Kidney epithelial cell (primary cell): Measurements from ENCODE around the gene NGEF. TPM values are rescaled to one million over a fixed set of nuclear protein-coding genes. Genes with fewer than 3 reads are reported as not detected.

Experiments used
- DNase-seq: peaks from one replicate; pipeline ENCODE4 v3.0.0-alpha.2; 2010; ENCODE audit warnings: low read depth
- H3K27me3 ChIP-seq: 2 replicates; pipeline ENCODE4 v1.6.0; 2011; ENCODE audit warnings: low read length; ENCODE audit not compliant: control insufficient read depth, insufficient read depth
- H3K36me3 ChIP-seq: 2 replicates; pipeline ENCODE4 v1.5.1; 2011; ENCODE audit warnings: low read length; ENCODE audit not compliant: control insufficient read depth, insufficient read depth
- H3K4me3 ChIP-seq: 2 replicates; pipeline ENCODE4 v1.5.1; 2011; ENCODE audit warnings: low read depth, mild to moderate bottlenecking, control low read depth, low read length
- CTCF ChIP-seq: IDR thresholded peaks from 2 replicates; pipeline ENCODE4 v1.5.1; 2011; ENCODE audit warnings: mild to moderate bottlenecking, moderate library complexity, low read length, control low read depth, inconsistent platforms; ENCODE audit not compliant: insufficient read depth, poor library complexity, severe bottlenecking
- total RNA-seq: library from RNA; depleted of rRNA; stranded (reverse); fragments of >200 nt; gene quantifications from 2 replicates; pipeline ENCODE4 v1.2.3, GENCODE V29; 2015

The NGEF gene
- total RNA-seq, 1 donor from 2014 or later, result 2.5 TPM

GRCh38 chr2:232871418-232871834 lies 141.6 kb downstream of the NGEF start:
- TF ChIP-seq CTCF, result no peak
- H3K4me3 ChIP-seq, result no peak overlapping the region
- no peaks in the 10 kb centered on the region for H3K36me3 ChIP-seq
- DNase-seq, result no peak
- H3K27me3 ChIP-seq, result peaks cover 2% of the 10 kb centered on the region

GRCh38 chr2:232870766-232871371 lies 142.2 kb downstream of the NGEF start:
- H3K4me3 ChIP-seq, result no peak overlapping the region
- no peak for TF ChIP-seq CTCF
- no peaks in the 10 kb centered on the region for H3K36me3 ChIP-seq
- peaks cover 2% of the 10 kb centered on the region for H3K27me3 ChIP-seq
- DNase-seq, result no peak

GRCh38 chr2:232870018-232870765 lies 142.9 kb downstream of the NGEF start, which contains the start of gene SNORC:
Gene SNORC, plus strand, starts transcription at chr2:232870264. Its CDS starts 78 bp downstream, at chr2:232870342.
- no peak for DNase-seq
- Histone ChIP-seq H3K36me3 (no peaks in the 10 kb centered on the region), H3K27me3 (no peaks in the 10 kb centered on the region), H3K4me3 (no peak within 1 kb of the TSS)
- no peak for TF ChIP-seq CTCF

- TF ChIP-seq CTCF, result no peak
- H3K4me3 ChIP-seq, result no peak overlapping the region
Observed at GRCh38 chr2:232869138-232870017, 143.7 kb downstream of the NGEF start.

GRCh38 chr2:232866104-232866503 lies 147.0 kb downstream of the NGEF start:
- no peak for TF ChIP-seq CTCF
- Histone ChIP-seq H3K4me3 (no peak overlapping the region), H3K36me3 (no peaks in the 10 kb centered on the region), H3K27me3 (no peaks in the 10 kb centered on the region)
- no peak for DNase-seq

More at GRCh38 chr2:232869138-232870017, 143.7 kb downstream of the NGEF start:
- no peak for DNase-seq
- no peaks in the 10 kb centered on the region for H3K36me3 ChIP-seq
- H3K27me3 ChIP-seq, result no peaks in the 10 kb centered on the region
